Mesendoderm (in vitro differentiated cells): ENCODE results near the gene JAML.
"Not testable (repeated sequence)": the region's sequence is repeated elsewhere in the genome, so short reads cannot be mapped to it uniquely, and the experiment has no call there.

Source experiments
- DNase-seq: peaks from one replicate; pipeline ENCODE4 v3.0.0; 2013
- H2AK5ac ChIP-seq: 2 replicates; pipeline ENCODE4 v1.6.1; 2013; ENCODE audit warnings: low read length, inconsistent platforms
- H2BK120ac ChIP-seq: 2 replicates; pipeline ENCODE4 v1.6.1; 2013; ENCODE audit warnings: low read depth, mild to moderate bottlenecking, low read length, moderate library complexity, mixed read lengths
- H2BK15ac ChIP-seq: replicated peaks from 2 replicates; pipeline ENCODE4 v1.6.1; 2013; ENCODE audit warnings: low read depth, mild to moderate bottlenecking, moderate library complexity
- H2BK5ac ChIP-seq: 2 replicates; pipeline ENCODE4 v1.6.1; 2013; ENCODE audit warnings: low read length, inconsistent platforms
- H3K18ac ChIP-seq: 2 replicates; pipeline ENCODE4 v1.6.1; 2013; ENCODE audit warnings: mild to moderate bottlenecking, low read length, mixed read lengths
- H3K23ac ChIP-seq: one replicate; pipeline ENCODE4 v1.6.1; 2013; ENCODE audit warnings: low read length
- H3K27ac ChIP-seq: 2 replicates; pipeline ENCODE4 v1.5.1; 2013; ENCODE audit warnings: low read depth, mild to moderate bottlenecking, inconsistent platforms, low read length, moderate library complexity
- H3K27me3 ChIP-seq: 2 replicates; pipeline ENCODE4 v1.6.1; 2013; ENCODE audit warnings: low read length, control low read depth, mild to moderate bottlenecking, inconsistent platforms; ENCODE audit not compliant: insufficient read depth, poor library complexity
- H3K36me3 ChIP-seq: 2 replicates; pipeline ENCODE4 v1.6.1; 2013; ENCODE audit warnings: low read length, inconsistent platforms; ENCODE audit not compliant: control insufficient read depth, insufficient read depth
- H3K4ac ChIP-seq: one replicate; pipeline ENCODE4 v1.6.1; 2013; ENCODE audit warnings: low read depth, mild to moderate bottlenecking, low read length, moderate library complexity
- H3K4me1 ChIP-seq: 2 replicates; pipeline ENCODE4 v1.6.1; 2013; ENCODE audit warnings: low read depth, low read length, inconsistent platforms; ENCODE audit not compliant: control insufficient read depth
- H3K4me2 ChIP-seq: 2 replicates; pipeline ENCODE4 v1.6.1; 2013; ENCODE audit warnings: low read length
- H3K4me3 ChIP-seq: 2 replicates; pipeline ENCODE4 v1.5.1; 2013; ENCODE audit warnings: mild to moderate bottlenecking, low read length
- H3K56ac ChIP-seq: one replicate; pipeline ENCODE4 v1.6.1; 2013; ENCODE audit warnings: low read length
- H3K79me1 ChIP-seq: 2 replicates; pipeline ENCODE4 v1.6.1; 2013; ENCODE audit warnings: low read length, inconsistent platforms
- H3K79me2 ChIP-seq: 2 replicates; pipeline ENCODE4 v1.6.1; 2013; ENCODE audit warnings: mild to moderate bottlenecking, low read length; ENCODE audit not compliant: control insufficient read depth, insufficient read depth
- H3K9ac ChIP-seq: 2 replicates; pipeline ENCODE4 v1.6.1; 2013; ENCODE audit warnings: low read length, inconsistent platforms
- H4K5ac ChIP-seq: one replicate; pipeline ENCODE4 v1.6.1; 2013; ENCODE audit warnings: low read length
- H4K8ac ChIP-seq: one replicate; pipeline ENCODE4 v1.6.1; 2013; ENCODE audit warnings: low read depth, mild to moderate bottlenecking, control low read depth, low read length, moderate library complexity
- WGBS: extraction: QIAGEN DNeasy Blood & Tissue Kit; methylation state at CpG from one replicate; pipeline ENCODE4 v1.1.7; 2013; ENCODE audit warnings: low lambda C conversion rate, missing lambda C conversion rate; ENCODE audit not compliant: insufficient coverage; ENCODE audit errors: extremely low coverage; 5-methylcytosine and 5-hydroxymethylcytosine counted together

Gene JAML

DNA sequence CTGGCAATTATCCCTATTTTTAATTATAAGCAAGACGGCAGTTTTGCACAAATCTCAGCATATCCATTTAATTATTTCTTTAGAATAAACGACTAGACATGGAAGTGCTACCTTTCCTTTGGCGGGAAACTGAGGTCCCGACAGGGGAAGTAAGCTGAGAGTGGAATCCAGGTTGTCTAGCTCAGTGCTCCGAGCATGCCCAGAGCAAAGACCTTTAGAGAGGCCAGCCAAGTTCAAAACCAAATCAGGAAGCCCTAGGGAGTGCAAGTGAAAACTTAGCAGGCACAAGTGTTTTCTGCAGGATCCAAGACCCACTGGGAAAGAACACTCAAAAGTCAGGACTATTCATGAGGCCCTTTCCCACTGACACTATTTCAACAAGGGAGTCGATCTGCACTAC is 25.7 kb downstream of the JAML start:
- Histone ChIP-seq H2AK5ac (no peak overlapping the region), H3K4me1 (no peaks in the 10 kb centered on the region), H4K5ac (no peak overlapping the region), H3K27me3 (no peaks in the 10 kb centered on the region), H3K79me2 (no peaks in the 10 kb centered on the region), H3K79me1 (no peaks in the 10 kb centered on the region), H2BK5ac (no peak overlapping the region), H2BK15ac (no peak overlapping the region), H3K4ac (no peak overlapping the region), H3K9ac (no peak overlapping the region), H3K18ac (no peak overlapping the region), H2BK120ac (no peak overlapping the region), H3K4me2 (no peak overlapping the region), H3K4me3 (no peak overlapping the region), H3K23ac (no peak overlapping the region), H3K36me3 (no peaks in the 10 kb centered on the region), H3K56ac (no peak overlapping the region), H4K8ac (no peak overlapping the region), H3K27ac (no peak overlapping the region)
- no CpG with 5 or more reads among the region's 6 CpGs for WGBS
- DNase-seq: no peak

DNA sequence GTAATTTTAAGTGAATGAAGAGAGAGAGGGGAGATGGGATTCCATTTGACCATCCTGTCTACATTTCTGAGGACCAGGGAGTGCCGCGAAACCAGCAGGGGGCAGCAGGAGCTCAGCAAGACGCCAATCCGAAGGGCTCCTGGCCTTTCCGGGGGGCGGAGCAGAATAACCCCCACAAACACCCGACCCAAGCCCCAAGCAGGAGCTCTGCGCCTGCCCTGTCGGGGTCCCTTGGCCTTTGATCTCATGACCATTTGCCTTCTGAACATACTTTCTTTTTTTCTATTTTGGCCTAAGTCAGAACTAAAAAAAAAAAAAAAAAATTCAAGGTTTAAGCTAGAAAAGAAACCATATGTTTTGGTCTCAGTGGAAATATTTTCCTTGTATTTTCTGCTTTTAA is 26.4 kb downstream of the JAML start:
- no peak overlapping the region for H3K4me2 ChIP-seq
- H3K4ac ChIP-seq: no peak overlapping the region
- no peak overlapping the region for H3K23ac ChIP-seq
- H3K18ac ChIP-seq: no peak overlapping the region
- no peak overlapping the region for H3K9ac ChIP-seq
- no peak overlapping the region for H4K5ac ChIP-seq
- H2BK15ac ChIP-seq: no peak overlapping the region
- no peak overlapping the region for H4K8ac ChIP-seq
- no peaks in the 10 kb centered on the region for H3K79me2 ChIP-seq
- no peak overlapping the region for H3K4me3 ChIP-seq
- H3K79me1 ChIP-seq: no peaks in the 10 kb centered on the region
- no peak overlapping the region for H3K27ac ChIP-seq
- DNase-seq: peak; percentile 66
- no peak overlapping the region for H2AK5ac ChIP-seq
- no peaks in the 10 kb centered on the region for H3K36me3 ChIP-seq
- H2BK5ac ChIP-seq: no peak overlapping the region
- H2BK120ac ChIP-seq: no peak overlapping the region
- H3K56ac ChIP-seq: no peak overlapping the region
- WGBS: no CpG with 5 or more reads among the region's 9 CpGs
- H3K27me3 ChIP-seq: no peaks in the 10 kb centered on the region
- H3K4me1 ChIP-seq: no peaks in the 10 kb centered on the region

DNA sequence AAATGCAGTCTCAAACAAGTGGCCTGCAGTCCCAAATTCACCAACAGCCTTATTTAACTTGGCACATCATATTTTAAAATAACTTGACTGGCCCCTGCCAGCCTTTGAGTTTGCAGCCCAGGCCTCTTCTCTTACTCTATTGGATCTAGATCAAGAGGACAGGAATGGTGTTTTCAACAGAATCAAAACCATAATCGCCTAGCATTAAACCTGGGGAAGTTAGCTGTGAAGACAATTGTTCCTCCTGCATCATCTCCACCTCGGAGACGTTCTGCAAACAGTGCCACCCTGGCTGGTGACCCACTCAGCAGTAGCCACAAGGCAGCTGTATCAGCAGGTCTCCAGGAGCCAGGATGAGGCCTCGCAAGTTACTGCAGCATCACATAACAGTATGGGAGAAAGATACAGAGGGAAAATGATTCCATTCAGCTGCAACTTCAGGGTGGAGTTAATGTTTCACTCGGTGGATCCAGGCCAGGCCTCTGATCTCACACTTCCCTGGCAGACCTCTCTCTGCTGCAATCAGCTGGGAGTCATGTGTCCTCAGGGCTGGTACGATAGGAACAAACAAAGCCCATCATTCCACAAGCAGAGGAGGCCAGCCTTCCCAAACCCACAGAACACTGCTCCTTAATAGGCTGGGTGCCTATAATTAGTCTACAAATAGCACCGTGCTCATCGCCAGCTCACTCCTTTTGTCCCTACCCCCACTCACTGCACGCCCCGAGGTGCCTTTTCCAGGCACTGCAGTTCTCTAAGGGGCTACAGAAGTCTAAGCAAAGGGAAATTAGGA is 29.8 kb downstream of the JAML start:
- no peak overlapping the region for H2BK120ac ChIP-seq
- no peak overlapping the region for H3K9ac ChIP-seq
- no peaks in the 10 kb centered on the region for H3K27me3 ChIP-seq
- no peak overlapping the region for H2BK15ac ChIP-seq
- H3K4ac ChIP-seq: no peak overlapping the region
- no peak overlapping the region for H3K4me3 ChIP-seq
- no peaks in the 10 kb centered on the region for H3K79me2 ChIP-seq
- H3K18ac ChIP-seq: no peak overlapping the region
- no peak overlapping the region for H4K5ac ChIP-seq
- DNase-seq: peak; percentile 57
- H3K79me1 ChIP-seq: no peaks in the 10 kb centered on the region
- no peak overlapping the region for H2BK5ac ChIP-seq
- no peaks in the 10 kb centered on the region for H3K36me3 ChIP-seq
- H3K4me2 ChIP-seq: no peak overlapping the region
- H4K8ac ChIP-seq: no peak overlapping the region
- no peak overlapping the region for H2AK5ac ChIP-seq
- H3K27ac ChIP-seq: no peak overlapping the region
- WGBS: no CpG with 5 or more reads among the region's 10 CpGs
- no peak overlapping the region for H3K56ac ChIP-seq
- H3K23ac ChIP-seq: no peak overlapping the region
- H3K4me1 ChIP-seq: no peaks in the 10 kb centered on the region

DNA sequence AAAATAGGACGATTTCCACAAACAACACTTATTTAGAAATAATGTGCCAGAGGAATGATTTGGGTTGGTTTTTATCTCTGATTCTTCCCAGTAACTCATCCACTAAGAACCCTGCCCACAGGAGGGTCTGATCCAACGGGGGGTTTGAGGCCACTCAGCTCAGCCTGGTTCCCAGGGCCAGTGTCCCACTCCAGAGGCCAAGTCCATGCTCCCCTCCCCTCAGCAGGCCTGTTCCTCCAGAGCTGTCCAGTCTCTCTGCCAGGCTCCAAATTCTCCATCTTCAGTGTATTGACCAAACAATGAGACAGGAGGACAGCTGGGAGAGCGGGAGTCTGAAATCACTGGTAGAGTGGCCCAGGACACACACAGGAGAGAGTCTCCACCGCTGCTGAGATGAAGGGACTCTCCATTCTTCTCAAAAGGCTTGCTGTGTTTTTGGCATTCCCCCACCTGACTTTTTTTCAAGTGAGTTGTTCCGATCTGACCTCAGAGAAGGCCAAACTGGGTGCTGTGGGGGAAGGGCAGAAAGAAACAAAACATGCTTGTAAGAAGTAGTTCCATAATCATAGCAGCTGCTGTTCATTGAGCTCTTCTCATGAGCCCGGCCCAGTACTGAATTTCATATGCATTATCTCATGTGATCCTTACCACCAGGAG is 30.8 kb downstream of the JAML start:
- Histone ChIP-seq H4K5ac (no peak overlapping the region), H4K8ac (no peak overlapping the region), H2BK120ac (no peak overlapping the region), H3K27ac (no peak overlapping the region), H3K18ac (no peak overlapping the region), H3K36me3 (no peaks in the 10 kb centered on the region), H3K79me2 (no peaks in the 10 kb centered on the region), H3K56ac (no peak overlapping the region), H3K4me2 (no peak overlapping the region), H3K79me1 (no peaks in the 10 kb centered on the region), H2BK5ac (no peak overlapping the region), H3K23ac (no peak overlapping the region), H3K4ac (no peak overlapping the region), H2BK15ac (no peak overlapping the region), H3K4me1 (no peaks in the 10 kb centered on the region), H3K4me3 (no peak overlapping the region), H3K9ac (no peak overlapping the region), H2AK5ac (no peak overlapping the region), H3K27me3 (no peaks in the 10 kb centered on the region)
- no peak for DNase-seq
- no CpG with 5 or more reads among the region's 6 CpGs for WGBS

DNA sequence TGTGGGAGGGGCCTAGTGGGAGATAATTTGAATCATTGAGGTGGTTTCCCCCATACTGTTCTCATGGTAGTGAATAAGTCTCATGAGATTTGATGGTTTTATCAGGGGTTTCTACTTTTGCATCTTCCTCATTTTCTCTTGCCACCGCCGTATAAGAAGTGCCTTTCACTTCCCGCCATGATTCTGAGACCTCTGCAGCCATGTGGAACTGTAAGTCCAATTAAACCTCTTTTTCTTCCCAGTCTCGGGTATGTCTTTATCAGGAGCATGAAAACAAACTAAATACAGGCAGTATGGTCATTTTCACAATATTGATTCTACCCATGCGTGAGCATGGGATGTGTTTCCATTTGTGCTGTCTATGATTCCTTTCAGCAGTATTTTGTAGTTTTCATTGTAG is 32.0 kb downstream of the JAML start:
- H3K4me3 ChIP-seq, H3K4me2 ChIP-seq, H3K27me3 ChIP-seq, H3K79me1 ChIP-seq, H3K79me2 ChIP-seq, H4K8ac ChIP-seq, H3K23ac ChIP-seq, H3K4me1 ChIP-seq, H3K18ac ChIP-seq, H2BK15ac ChIP-seq, H2BK5ac ChIP-seq, H4K5ac ChIP-seq, H3K27ac ChIP-seq, H2AK5ac ChIP-seq, H3K9ac ChIP-seq, H2BK120ac ChIP-seq, H3K36me3 ChIP-seq, DNase-seq, H3K56ac ChIP-seq, H3K4ac ChIP-seq: not testable (repeated sequence)
- WGBS: no CpG with 5 or more reads among the region's 5 CpGs
